Fibroblast of skin of abdomen (primary cell): ENCODE results near the gene TMEM184A.
"Not testable (repeated sequence)": the region's sequence is repeated elsewhere in the genome, so short reads cannot be mapped to it uniquely, and the experiment has no call there.

Experiments used
- DNase-seq: peaks from one replicate; pipeline ENCODE4 v3.0.0-alpha.2; 2013

Gene TMEM184A

DNA sequence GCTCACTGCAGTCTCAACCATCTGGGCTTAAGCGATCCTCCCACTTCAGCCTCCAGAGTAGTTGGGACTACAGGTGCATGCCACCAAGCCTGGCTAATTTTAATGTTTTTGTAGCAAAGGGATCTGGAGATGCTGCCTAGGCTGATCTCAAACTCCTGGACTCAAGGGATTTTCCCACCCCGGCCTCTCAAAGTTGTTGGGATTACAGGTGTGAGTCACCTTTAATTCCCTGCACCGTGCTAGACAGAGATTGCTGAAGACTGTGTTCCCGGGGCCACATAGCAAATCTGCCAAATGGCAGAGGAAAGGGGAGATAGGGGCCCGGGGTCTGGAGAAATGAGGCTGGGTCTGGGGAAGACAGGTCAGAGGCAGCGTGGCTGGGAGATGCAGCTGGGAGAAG is 34.5 kb upstream of the TMEM184A start:
- no peak for DNase-seq

DNA sequence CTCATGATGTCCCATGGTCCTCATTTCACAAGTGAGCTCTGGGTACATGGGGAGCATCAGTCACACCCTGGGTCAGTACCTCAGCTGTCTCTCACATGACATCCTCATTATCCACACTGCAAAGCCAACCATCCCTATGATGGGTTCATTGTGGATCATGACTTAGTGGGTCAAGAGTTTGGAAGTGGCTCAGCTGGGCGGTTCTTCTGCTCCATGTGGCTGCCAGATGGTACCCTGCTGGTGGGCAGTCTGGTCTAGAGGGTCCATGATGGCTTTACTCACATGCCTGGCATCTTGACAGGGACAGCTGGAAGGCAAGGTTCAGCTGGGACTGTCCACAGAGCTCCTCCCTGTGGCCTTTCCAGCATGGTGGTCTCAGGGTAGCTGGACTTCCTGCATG is 33.0 kb upstream of the TMEM184A start:
- DNase-seq: no peak

DNA sequence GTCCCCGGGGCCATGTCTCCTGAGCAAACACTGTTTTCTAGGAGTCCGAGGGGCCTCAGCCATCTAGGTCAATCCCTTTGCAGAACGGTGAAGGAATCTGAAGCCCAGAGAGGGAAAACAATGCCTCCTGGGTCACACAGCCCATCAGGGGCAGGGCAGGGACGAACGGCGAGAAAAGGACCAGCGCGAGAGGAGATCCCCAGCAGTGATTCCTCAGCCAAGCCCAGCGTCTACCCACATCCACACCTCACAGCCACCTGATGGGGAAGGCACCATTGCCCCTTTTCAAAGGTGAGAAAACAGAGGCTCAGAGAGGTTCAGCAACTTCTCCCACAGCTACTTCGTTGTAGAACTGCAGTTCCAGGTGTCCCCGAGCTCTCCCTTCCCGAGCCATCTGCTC is 31.7 kb upstream of the TMEM184A start:
- DNase-seq: no peak

DNA sequence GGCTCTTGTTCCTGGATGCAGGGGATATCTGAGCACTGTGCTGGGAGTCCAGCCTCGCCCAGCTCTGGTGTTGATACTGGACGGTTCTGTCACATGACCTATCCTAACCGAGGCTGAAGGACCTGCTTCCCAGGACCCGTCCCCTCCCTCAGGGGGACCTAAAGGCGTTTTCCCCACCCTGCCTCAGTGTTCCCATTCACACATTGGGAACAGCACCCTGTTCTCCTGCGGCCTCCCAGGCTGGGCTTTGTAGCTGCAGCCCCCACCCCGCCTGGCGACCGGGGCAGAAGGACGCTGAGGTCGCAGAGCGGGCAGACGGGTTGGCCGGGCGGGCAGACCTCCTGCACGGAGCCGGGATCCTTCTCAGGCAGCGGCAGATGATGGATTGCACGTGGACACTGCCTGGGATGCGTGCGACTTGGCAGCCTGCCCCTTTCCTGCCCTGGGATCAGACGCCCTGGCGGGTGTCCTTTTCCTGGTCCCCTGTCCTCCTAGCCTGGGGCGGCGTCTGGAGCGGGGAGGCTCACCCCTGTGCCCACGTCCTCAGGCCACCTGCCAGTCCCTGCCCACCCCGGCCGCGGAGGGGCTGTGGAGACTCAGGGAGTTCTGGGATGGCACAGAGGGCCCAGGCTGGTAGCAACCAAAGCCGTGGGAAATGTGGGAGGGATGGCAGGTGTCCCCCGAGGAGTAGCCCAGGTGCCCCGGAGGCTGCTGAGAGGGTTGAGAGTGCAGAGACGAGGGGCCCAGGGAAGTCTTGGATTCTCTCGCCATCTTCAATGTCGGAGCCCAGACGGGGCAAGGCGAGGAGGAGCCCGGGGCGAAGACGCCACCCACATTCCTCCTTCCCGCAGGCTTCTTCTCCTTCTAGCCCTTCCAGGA is 31.1 kb upstream of the TMEM184A start:
- no peak for DNase-seq

DNA sequence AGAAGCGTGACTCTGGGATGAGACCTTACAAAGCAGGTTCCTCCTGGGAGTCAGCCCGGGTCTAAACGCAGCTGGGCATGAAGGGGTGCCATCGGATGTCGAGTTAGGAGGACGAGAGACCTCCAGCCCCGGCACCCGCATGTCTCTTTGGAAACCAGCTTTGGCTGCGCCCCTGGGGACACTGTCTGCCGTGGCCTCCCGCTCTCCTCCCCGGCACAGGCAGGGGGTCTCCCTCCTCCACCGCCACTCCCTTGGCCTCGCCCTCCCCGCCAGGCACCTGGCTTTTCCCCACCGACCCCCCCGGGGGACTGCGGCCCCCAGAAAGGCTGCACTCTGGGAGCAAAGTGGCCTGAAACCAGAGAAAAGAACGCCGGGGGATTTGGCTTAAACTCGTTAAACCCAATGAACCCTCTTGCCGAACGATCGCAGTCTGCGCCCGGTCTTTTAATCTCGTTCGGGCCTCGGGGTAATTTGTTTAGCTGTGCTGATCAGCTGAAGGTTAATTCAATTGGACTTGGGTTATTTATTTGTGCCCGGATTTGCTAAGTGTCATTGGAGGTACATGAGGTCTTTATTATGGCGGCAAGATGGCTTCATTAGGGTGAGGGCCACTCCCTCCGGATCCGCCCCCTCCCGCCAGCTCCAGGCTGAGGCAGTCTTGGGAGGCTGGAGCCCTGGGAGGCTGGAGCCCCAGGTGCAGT is 30.3 kb upstream of the TMEM184A start:
- no peak for DNase-seq

DNA sequence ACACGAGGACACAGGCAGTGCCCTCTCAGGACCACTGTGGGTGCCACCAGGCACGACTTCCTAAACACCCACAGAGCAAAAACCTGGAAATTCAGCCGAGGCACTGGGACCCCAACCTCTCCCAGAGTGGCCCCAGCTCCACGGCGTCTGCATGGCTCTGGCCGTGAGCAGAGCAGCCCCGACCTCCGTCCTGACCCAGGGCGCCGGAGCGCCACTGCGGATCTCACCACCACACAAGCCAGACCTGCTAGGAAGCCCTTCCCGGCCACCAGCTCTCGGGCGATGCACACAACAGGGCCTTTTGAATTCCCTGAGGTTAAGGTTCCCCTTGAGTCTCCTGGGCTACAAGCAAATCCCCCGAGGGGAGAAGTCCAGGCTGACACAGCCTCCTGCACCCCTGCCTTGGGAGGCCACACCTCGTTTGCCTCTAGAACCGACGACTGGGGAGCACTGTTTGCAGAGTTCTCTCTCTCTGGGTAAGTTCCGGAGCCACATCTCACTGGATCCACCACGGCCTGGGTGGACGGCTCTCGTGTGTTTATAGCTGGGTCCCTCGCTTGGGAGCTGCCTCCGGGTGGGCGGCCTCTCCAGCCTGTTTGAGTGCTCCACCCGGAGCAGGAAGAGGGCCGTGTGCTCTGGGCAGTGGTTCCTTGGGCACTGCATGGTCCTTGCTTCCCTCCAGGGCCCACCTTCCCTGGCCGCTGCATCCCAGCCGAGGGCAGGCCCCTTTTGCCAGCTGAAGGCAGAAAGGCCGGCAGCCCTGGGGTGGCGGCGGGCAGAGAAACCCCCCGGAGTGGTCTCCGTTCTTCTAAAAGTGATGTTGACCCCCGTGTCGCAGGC is 29.4 kb upstream of the TMEM184A start:
- no peak for DNase-seq

DNA sequence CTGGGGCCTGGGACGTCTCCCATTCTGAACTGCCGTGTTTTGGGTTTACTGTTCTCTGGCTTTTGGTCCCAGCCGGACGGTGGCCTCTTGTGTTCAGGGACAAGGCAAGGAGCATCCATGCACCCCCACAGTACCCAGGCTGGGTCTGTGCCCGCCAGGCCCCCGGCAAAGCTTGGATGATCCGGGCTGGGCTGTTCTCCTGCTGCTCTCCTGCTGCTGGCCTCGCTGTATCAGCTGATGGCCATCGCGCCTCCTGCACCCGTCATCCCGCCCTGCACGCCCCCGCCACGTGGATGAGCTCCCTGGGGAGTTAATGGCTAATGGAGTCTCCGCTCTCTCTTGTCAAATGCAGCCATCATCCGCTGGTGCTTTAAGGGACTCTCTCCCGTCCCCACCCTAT is 28.7 kb upstream of the TMEM184A start:
- DNase-seq: no peak

DNA sequence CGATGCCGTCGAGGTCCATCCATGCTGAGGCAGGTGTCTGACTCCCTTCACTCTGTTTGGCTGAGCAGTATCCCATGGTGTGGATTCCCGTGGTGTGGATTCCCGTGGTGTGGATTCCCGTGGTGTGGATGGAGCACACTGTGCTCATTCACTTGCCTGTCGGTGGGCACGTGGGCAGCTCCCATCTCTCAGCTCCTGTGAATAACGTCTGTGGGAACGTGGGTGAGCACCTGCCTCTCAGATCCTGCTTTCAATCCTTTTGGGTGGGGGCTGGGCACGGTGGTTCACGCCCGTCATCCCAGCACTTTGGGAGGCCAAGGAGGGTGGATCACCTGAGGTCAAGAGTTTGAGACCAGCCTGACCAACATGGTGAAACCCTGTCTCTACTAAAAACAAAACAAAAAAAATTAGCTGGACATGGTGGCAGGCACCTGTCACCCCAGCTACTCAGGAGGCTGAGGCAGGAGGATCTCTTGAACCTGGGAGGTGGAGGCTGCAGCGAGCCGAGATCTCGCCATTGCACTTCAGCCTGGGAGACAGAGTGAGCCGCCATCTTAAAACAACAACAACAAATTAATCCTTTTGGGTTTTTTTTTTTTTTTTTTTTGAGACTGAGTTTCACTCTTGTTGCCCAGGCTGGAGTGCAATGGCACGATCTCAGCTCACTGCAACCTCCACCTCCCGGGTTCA is 27.4 kb upstream of the TMEM184A start:
- not testable (repeated sequence) for DNase-seq

DNA sequence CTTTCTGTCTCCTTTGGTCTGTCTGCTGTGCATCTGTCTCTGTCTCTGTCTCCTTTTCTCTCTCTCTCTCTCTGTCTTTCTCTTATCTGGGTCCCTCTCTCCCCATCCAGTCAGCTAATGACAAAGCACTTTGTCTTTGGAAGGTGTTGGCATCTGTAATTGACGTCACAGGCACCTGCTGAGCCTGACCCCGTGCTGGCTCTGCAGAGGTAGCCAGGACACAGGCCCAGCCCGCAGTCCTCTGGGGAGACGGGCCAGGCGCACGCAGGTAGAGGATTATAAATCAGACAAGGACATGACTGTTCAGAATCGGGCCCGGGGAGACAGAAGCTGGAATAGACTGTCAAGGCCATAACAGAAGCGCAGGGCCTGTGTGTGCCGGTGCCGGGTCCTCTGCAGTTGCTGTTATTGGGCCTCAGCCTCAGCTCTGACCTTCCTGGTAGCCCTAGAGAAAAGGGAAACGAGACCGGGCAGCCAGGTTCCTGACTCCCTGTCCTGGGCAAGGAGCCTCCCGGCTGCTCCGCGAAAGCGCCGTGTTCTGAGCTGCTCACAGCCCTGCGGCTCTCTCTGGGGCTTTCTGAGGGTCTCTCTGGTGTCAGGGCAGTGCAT is 24.5 kb upstream of the TMEM184A start:
- no peak for DNase-seq

DNA sequence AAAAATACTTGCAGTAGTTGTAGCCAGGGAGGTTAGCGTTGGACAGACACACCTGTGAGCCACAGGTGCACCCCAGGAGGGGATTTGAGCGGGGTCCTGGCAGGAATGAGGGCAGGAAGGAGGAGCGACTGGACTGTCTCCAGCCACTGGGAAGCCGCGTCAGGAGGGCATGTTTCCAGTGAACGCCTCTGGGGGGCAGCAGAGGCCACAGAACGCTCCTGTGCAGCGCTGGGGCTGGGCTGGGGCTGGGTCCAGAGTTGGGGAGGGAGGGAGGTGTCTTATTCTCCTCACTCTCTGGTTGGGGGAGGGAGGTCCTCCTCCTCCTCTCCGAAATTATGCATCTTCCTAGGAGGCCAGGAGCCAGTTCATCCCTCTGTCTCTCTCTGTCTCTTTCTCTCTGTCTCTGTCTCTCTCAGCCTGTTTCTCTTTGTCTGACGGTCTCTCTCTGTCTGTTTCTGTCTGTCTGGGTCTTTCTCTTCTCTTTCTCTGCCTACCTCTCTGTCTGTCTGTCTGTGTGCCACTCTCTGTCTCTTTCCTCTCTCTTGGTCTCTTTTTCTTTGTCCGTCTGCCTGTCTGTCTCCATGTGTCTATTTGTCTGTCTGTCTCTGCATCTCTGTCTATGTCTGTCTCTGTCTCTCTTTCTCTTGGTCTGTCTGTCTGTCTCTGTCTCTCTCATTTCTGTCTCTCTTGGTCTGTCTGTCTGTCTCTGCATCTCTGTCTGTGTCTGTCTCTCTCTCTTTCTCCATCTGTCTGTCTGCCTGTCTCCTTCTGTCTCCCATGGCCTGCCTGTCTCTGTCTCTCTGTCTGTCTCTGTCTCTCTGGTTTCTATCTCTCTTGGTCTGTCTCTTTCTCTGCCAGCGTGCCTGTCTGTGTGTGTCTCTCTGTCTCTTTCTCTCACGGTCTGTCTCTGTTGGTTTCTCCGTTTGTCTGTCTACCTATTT is 23.7 kb upstream of the TMEM184A start:
- peak; percentile 59 for DNase-seq

DNA sequence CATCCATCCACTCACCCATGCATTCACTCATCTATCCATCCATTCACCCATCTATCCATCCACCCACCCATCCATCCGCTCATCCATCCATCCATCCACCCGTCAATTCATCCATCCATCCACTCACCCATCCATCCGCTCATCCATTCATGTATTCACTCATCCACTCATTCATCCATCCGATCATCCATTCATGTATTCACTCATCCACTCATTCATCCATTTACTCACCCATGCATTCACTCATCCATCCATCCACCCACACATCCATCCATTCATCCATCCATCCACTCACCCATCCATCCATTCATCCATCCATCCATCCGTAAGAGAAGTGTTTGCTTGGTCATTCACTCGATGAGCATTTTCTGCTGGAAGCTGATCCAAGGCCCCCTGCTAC is 22.5 kb upstream of the TMEM184A start:
- DNase-seq: no peak

DNA sequence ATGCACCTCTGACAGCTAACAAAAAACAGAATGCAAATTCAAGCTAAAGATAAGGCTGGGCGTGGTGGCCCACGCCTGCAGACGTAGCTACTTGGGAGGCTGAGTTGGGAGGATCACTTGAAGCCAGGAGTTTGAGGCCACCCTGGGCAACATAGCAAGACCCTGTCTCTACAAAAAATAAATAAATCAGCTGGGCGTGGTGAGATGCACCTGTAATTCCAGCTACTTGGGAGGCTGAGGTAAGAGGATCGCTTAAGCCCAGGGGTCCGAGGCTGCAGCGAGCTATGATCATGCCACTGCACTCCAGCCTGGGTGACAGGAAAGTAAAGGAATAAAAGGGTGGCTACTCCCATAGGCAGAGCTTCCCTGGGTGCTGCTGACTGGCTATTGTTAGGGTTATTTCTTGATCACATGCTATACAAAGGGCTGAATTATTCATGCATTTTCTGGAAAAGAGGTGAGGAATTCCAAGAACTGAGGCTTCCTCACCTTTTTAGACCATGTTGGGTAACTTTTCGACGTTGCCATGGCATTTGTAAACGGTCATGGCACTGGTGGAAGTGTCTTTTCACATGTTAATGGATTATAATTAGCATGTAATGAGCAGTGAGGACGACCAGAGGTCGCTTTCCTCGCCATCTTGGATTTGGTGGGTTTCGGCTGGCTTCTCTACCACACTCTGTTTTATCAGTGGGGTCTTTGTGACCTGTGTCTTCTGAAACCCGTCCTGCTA is 20.7 kb upstream of the TMEM184A start:
- no peak for DNase-seq

DNA sequence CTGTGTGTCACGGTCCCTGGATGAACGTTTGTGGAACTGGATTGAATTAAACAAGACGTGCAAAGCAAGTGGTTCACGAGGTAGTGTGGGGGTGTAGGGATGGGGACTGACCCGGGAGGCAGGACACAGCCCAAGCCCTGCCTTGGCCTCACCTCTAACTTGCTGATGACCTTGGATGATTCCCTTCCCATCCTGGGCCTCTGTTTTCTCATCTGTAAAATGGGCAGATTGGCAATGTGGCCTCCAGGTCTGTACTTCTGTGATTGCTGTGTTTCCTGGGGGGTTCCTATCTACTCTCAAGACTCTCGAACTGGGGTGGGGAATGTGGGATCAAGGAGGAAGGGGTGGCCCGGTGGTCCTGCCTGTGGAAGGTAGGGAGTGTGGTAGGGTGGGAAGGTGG is 19.8 kb upstream of the TMEM184A start:
- no peak for DNase-seq

DNA sequence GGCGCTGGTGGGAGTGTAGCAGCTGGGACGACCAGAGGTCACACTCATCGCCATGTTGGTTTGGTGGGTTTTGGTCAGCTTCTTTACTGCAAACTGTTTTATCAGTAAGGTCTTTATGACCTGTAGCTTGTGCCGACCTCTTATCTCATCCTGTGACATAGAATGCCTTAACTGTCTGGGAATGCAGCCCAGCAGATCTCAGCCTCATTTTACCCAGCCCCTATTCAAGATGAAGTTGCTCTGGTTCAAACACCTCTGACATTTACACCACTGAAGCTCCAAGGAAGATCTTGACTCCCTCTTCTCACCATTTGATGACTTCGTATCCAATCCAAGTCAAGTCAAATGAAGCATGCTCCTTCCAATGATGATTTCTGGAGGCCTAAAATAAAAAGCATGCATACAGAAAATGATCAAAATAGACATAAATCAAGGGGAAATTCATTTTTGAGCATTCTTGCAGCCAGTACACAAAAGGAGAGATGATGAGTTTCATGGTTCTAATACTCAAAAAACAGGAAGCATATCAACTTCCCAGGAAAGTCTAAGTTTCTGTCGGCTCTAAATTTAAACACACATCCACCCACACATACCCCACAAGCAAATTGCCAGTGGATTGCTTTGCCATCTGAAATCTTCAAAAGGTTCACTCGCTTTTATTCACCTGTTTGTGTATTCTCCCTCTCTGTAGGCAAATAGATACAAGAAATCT is 16.3 kb upstream of the TMEM184A start:
- no peak for DNase-seq

DNA sequence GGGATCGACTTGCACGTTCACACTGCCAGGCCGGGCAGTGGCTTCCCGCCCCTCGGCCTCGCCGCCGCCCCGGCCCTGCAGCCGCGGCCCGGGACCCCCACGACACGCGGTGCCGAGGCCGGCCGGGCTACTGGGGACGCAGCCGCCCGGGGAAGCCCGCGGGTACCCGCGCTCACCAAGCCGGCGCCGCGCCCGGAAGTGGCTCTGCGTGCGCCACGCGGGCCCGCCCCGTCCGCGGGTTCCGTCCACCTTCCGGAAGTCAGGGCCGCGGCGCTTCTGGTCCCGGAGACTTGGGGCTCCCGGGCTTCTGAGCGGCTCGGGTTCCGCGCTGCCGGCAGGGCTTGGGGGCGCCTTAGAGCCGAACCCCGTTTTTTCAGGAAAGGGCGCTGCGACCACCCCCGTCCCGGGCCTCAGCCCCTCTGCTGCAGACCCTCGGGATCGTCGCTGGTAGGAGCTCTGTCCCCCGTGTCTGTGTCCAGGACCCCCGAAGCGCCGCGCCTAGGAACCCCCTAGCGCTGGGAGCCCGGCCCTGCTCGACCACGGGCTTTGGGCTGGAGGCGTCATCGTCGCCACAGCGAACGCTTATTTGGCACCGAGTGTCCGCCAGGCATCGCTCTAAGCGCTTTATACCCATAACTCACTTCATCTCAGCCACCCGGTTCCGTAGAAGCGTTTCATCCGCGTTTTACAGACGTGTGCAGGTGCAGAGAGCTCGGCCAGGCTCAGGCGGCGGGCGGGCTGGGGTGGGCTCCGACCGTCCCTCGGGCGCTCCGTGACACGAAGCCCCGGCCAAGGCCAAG is 14.0 kb upstream of the TMEM184A start, which contains the start of gene PSMG3:
PSMG3 (minus strand) TSS at position 200 of the 800 bp plus-strand sequence. CDS start 693 bp downstream, outside the sequence.
- peak; percentile 90 for DNase-seq

DNA sequence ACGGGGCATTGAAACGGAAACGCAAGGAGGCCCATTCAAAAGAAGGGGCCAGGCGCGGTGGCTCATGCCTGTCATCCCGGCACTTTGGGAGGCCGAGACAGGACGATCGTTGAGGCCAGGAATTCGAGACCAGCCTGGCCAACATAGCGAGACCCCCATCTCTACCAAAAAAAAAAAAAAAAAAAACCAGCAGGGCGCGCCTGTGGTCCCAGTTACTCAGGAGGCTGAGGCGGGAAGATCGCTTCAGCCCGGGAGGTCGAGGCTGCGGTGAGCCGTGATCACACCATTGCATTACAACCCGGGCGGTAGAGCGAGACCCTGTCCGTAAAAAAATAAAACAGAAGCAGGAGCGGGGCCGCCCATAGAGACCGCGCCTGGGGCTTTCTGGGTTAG is 13.4 kb upstream of the TMEM184A start:
- no peak for DNase-seq

DNA sequence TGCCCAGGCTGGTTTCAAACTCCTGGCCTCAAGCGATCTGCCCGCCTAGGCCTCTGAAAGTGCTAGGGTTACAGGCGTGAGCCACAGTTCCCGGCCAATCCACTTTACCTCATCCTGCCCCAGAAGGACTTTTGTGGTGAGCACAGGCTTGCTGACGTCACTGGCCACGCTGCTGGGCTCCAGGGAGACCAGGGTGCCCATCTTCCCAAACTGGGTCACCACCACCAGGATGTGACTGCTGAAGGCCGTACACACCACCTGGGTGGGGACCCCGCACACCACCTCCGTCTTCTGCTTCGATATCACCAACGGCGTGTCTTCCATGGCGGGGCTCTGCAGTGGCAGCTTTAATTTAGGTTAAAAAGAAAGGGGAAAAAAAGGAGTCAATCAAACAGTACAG is 13.0 kb upstream of the TMEM184A start:
- no peak for DNase-seq

DNA sequence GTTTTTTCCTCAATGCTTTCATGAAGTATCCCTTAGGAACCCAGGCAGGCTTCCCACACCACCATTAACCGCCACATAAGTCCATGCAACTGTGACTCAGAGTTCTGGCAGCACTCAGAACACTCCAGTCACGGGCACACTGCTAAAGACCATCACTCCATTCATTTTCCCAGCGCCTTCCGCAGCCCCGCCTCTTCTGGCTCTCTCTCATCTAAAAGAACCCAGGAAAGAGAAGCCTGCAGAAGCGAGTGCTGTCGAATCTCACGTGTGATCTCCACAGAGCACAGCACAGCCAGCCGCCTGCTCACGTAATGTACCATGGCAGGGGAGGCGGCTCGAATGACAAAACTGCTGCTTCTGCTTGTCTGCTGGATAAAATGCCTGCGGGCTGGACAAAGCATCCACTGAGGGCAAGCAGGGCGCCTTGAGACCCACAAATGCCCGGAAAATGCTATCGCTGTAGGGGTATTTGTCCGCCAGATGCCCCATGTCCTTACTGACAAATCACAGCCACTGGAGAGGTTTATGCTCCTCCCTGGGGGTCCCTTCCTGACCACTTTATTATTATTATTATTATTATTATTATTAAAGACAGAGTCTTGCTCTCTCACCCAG is 12.0 kb upstream of the TMEM184A start:
- peak; percentile 66 for DNase-seq
